Measurements from ENCODE around the gene SPATS1.
"Not testable (repeated sequence)": the region's sequence is repeated elsewhere in the genome, so short reads cannot be mapped to it uniquely, and the experiment has no call there.

The SPATS1 gene

GRCh38 chr6:44316481-44316880 is 26.0 kb upstream of the SPATS1 start:
- in situ Hi-C loops (cut with MboI; ENCODE audit: low sequenced_read_pairs, unreplicated experiment): no loop called here
- no peak for TF ChIP-seq CTCF (IDR thresholded peaks at IDR 0.05; ENCODE audit: borderline replicate concordance, control extremely low read depth, extremely low read depth, insufficient read depth, missing control alignments)
- DNase-seq (ENCODE audit: low spot score): no peak

GRCh38 chr6:44317136-44317631 is 25.3 kb upstream of the SPATS1 start:
- in situ Hi-C loops (cut with MboI; ENCODE audit: low sequenced_read_pairs, unreplicated experiment); DNase-seq (ENCODE audit: low spot score): not testable (repeated sequence)

GRCh38 chr6:44321210-44321609 is 21.2 kb upstream of the SPATS1 start:
- DNase-seq (ENCODE audit: low spot score): no peak
- no peak for TF ChIP-seq CTCF (IDR thresholded peaks at IDR 0.05; ENCODE audit: borderline replicate concordance, control extremely low read depth, extremely low read depth, insufficient read depth, missing control alignments)
- in situ Hi-C loops (cut with MboI; ENCODE audit: low sequenced_read_pairs, unreplicated experiment): no loop called here

GRCh38 chr6:44327096-44327495 is 15.4 kb upstream of the SPATS1 start:
- in situ Hi-C loops (cut with MboI; ENCODE audit: low sequenced_read_pairs, unreplicated experiment): no loop called here
- TF ChIP-seq CTCF (IDR thresholded peaks at IDR 0.05; ENCODE audit: borderline replicate concordance, control extremely low read depth, extremely low read depth, insufficient read depth, missing control alignments): no peak

GRCh38 chr6:44327760-44328159 is 14.7 kb upstream of the SPATS1 start:
- in situ Hi-C loops (cut with MboI; ENCODE audit: low sequenced_read_pairs, unreplicated experiment): no loop called here
- TF ChIP-seq CTCF (IDR thresholded peaks at IDR 0.05; ENCODE audit: borderline replicate concordance, control extremely low read depth, extremely low read depth, insufficient read depth, missing control alignments): no peak

More at GRCh38 chr6:44327096-44327495, 15.4 kb upstream of the SPATS1 start:
- no peak for DNase-seq (ENCODE audit: low spot score)

GRCh38 chr6:44328203-44328602 is 14.2 kb upstream of the SPATS1 start:
- in situ Hi-C loops (cut with MboI; ENCODE audit: low sequenced_read_pairs, unreplicated experiment); DNase-seq (ENCODE audit: low spot score): not testable (repeated sequence)

More at GRCh38 chr6:44327760-44328159, 14.7 kb upstream of the SPATS1 start:
- no peak for DNase-seq (ENCODE audit: low spot score)

- no peak for DNase-seq (ENCODE audit: low spot score)
- in situ Hi-C loops (cut with MboI; ENCODE audit: low sequenced_read_pairs, unreplicated experiment): no loop called here
- TF ChIP-seq CTCF (IDR thresholded peaks at IDR 0.05; ENCODE audit: borderline replicate concordance, control extremely low read depth, extremely low read depth, insufficient read depth, missing control alignments): no peak
Measured at GRCh38 chr6:44329858-44330257, 12.6 kb upstream of the SPATS1 start.

- no peak for TF ChIP-seq CTCF (IDR thresholded peaks at IDR 0.05; ENCODE audit: borderline replicate concordance, control extremely low read depth, extremely low read depth, insufficient read depth, missing control alignments)
- no peak for DNase-seq (ENCODE audit: low spot score)
- in situ Hi-C loops (cut with MboI; ENCODE audit: low sequenced_read_pairs, unreplicated experiment): no loop called here
Measured at GRCh38 chr6:44332585-44332984, 9.9 kb upstream of the SPATS1 start.
